A549 (cell line): ENCODE measurements around the gene JARID2.

Source experiments
- CHD2 ChIP-seq: fragments of 150-350 bp; IDR thresholded peaks from 2 replicates; pipeline ENCODE4 v1.6.1; 2014; ENCODE audit warnings: low read length; ENCODE audit not compliant: partially characterized antibody
- JUNB ChIP-seq: fragments of >200 bp; sonication (Bioruptor Twin); formaldehyde crosslinking; IDR thresholded peaks from 2 replicates; pipeline ENCODE4 v1.6.1; 2016
- KDM1A ChIP-seq: fragments of 200-600 bp; sonication (generic); IDR thresholded peaks from 2 replicates; pipeline ENCODE4 v1.6.1; 2016; ENCODE audit warnings: low read depth, mild to moderate bottlenecking
- NFE2L2 ChIP-seq: fragments of 150-350 bp; conservative IDR thresholded peaks from 2 replicates; pipeline ENCODE4 v1.6.1; 2014; ENCODE audit warnings: low read length
- POLR2A ChIP-seq: IDR thresholded peaks from 2 replicates; pipeline ENCODE4 v1.6.1; 2012; ENCODE audit warnings: mild to moderate bottlenecking, low read length
- RAD21 ChIP-seq, 2 experiments: fragments of >200 bp in 1 of 2; sonication (Bioruptor Twin) in 1 of 2; formaldehyde crosslinking in 1 of 2; IDR thresholded peaks in 1 of 2; conservative IDR thresholded peaks in 1 of 2; 2 replicates in 1 of 2; 3 replicates in 1 of 2; pipeline ENCODE4 v1.6.1; 2012 to 2018; ENCODE audit warnings: inconsistent platforms in 1 of 2
- TF ChIP-seq, protein P1 (sequence below): fragments of >200 bp; sonication (Bioruptor Twin); formaldehyde crosslinking; IDR thresholded peaks from 3 replicates; pipeline ENCODE4 v1.5.1; 2016

DNA sequence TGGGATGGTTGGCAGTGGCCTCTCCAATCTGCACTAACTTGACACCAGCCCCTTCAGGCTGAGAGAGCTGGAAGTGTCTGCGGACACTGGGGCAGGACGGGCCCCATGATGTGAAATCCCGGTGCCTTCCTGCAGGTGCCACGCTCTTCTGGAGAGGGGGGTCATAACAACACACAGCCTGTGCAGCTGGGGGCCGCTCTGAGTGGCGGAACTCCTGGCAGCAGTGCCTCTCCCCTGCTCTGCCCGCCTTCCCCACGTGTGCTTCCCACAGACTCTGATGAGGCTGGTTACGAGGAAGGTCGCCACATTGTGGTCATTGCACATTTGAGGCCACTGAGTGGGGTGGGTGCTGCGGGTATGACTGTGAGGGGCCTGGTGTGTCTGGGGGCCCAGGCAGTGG is 271.7 kb downstream of the JARID2 start:
- TF ChIP-seq CHD2 = no peak
- no peak for TF ChIP-seq JUNB
- no peak for TF ChIP-seq POLR2A
- TF ChIP-seq, protein P1, sequence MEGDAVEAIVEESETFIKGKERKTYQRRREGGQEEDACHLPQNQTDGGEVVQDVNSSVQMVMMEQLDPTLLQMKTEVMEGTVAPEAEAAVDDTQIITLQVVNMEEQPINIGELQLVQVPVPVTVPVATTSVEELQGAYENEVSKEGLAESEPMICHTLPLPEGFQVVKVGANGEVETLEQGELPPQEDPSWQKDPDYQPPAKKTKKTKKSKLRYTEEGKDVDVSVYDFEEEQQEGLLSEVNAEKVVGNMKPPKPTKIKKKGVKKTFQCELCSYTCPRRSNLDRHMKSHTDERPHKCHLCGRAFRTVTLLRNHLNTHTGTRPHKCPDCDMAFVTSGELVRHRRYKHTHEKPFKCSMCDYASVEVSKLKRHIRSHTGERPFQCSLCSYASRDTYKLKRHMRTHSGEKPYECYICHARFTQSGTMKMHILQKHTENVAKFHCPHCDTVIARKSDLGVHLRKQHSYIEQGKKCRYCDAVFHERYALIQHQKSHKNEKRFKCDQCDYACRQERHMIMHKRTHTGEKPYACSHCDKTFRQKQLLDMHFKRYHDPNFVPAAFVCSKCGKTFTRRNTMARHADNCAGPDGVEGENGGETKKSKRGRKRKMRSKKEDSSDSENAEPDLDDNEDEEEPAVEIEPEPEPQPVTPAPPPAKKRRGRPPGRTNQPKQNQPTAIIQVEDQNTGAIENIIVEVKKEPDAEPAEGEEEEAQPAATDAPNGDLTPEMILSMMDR = no peak
- TF ChIP-seq KDM1A = no peak
- TF ChIP-seq NFE2L2 = no peak
- TF ChIP-seq RAD21 (conservative IDR thresholded peaks at IDR 0.05 in 1 of 2, IDR thresholded peaks at IDR 0.05 in 1 of 2) = no peak
